GM19455 (cell line): Measurements from ENCODE around the gene MELK.
"Not testable (repeated sequence)": the region's sequence is repeated elsewhere in the genome, so short reads cannot be mapped to it uniquely, and the experiment has no call there.

Experiments used
- ATAC-seq: cut with Tn5 transposase; IDR thresholded peaks from one replicate; pipeline ENCODE4 v1.9.1; 2021; ENCODE audit not compliant: unreplicated experiment

Gene MELK

DNA sequence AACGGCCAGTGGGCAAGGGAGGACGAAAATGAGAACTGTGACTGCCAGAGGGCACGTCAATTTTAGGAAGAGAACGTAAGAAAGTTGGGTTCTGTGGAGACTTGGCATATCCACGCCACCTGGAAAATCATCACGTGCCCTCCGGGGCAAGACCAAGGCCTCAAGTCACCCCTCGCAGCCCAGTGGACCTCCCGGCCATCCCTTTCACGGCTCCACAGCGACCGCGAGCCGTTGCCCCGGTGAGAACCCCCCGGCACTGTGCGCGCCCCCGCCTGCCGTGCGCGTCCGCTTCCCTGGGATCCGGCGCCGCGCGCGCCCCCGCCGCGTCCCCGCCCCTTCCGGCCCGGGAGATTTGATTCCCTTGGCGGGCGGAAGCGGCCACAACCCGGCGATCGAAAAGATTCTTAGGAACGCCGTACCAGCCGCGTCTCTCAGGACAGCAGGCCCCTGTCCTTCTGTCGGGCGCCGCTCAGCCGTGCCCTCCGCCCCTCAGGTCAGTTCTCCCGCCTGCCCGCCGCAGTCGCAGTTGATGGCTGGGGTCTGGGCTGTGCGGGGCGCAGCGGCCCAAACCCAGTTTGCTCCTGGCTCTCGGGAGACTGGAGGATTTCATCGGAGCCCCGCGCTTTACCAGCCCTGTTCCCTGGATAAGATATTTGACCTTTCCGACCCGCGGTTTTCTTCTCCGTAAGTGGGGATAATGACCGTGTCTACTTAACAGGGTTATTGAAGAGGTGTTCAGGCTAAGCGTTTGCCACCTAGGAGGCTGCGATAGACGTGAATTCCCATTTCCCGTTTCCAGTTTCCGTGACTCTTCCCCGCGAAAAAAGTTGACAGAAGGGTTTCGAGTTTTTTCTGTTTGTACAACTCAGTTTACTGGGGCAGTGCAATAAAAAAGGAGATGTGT lies at the start of gene MELK:
Gene MELK (plus strand): TSS at position 381 of the 904 bp plus-strand sequence. CDS start 8,787 bp downstream, outside the sequence.
- ATAC-seq, result peak; percentile 70

DNA sequence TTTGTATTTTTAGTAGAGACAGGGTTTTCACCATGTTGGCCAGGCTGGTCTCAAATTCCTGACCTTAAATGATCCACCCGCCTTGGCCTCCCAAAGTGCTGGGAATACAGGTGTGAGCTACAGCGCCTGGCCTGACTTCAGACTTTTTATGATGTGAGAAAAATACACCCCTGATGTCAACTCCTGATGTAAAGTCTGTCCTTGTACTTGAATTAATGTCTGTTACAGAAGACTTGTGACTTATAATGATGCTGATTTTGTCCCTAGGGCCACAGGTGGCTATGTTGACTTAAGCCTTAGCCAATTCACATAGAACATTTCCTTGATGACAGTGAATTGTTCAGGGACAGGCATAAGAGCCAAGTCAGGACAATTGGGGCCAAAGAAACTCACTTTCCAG lies 42.5 kb upstream of the MELK start:
- ATAC-seq, result no peak

DNA sequence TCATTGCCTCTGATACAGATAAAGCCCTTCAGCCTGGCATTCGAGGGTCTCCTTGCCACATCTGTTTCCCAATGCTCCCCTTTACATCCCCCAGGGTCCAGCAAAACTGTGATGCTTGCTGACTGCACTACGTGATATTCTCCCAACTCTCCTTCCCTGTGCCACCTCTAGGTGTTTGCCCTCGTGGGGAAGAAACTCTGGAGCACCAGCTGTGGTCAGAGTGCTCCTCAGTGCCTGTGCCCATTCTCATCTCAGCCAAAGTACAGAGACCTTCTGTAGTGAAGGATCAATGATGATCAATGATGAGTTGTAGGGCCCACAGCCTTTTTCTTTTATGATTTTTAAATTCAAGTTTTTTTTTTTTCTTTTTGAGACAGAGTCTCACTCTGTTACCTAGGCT lies 40.3 kb upstream of the MELK start:
- ATAC-seq, result no peak

DNA sequence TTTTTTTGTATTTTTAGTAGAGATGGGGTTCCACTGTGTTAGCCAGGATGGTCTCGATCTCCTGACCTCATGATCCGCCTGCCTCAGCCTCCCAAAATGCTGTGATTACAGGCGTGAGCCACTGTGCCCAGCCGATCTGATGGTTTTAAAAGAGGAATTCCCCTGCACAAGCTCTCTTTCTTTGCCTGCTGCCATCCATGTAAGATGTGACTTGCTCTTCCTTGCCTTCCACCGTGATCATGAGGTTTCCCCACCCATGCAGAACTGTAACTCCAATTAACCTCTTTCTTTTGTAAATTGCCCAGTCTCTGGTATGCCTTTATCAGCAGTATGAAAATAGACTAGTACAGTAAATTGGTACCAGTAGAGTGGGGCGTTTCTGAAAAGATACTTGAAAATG lies 39.0 kb upstream of the MELK start:
- ATAC-seq, result not testable (repeated sequence)

DNA sequence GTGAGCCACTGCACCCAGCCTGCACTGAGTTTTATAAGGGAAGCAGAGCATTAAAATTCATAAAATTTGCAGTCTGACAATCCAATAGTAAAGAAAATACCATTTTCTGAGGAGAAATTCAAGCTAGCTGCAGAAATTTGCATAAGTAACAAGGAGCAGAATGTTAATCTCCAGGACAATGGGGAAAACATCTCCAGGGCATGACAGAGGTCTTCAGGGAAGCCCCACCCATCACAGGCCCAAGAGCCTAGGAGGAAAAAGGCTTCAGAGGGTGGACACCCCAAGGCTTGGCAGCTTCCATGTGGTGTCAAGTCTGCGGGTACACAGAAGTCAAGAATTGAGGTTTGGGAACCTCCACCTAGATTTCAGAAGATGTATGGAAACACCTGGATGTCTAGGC lies 37.6 kb upstream of the MELK start:
- ATAC-seq, result no peak

DNA sequence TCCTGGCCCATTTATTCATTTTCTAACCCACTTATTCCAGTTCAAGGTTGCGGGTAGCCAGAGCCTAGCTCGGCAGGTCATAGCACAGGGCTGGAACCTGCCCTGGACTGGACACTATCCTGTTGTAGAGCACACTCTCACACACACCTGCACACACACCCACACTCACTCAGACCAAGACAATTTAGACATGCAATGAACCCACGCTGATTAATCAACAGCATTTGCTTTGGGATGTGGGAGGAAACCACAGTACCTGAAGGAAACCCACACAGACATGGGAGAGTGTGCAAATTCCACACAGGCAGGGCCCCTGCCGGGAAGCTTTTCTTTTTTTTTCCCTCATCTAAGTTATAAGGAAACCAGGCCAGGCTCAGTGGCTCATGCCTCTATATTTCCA lies 34.8 kb upstream of the MELK start:
- no peak for ATAC-seq

DNA sequence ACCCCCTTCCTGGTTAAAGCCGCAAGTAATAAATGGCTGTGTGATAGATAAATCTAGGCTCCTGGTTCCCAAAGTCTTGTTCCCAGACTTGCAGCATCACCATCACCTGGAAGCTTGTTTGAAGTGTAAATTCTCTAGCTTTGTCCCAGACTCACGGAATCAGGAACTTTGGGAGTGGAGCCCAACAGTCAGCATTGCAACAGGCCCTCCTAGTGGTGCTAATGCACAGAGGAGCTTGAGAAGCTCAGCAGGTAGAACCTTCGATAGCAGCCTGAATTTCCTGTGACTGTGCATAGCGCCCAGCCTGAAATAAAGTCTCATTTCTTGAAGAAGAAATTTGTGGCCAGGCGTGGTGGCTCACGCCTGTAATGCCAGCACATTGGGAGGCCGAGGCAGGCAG lies 30.3 kb upstream of the MELK start:
- ATAC-seq, result no peak

DNA sequence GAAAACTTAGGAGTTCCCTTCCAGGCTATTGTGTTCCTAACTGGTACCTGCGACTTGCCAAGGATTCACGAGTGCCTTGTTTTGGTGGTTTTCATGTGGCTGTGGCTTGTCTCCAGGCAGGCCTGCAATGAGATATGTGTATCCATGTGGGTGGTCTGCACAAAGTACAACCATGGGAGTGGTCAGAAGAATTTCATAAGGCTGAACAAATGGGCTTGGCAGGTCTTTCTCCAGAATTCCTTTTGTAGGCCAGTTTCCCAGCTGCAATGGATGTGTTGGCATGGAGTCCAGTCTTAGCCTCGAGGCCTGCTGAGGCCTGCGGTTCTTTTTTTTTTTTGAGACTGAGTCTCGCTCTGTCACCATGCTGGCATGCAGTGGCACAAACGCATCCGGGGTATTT lies 28.8 kb upstream of the MELK start:
- ATAC-seq, result no peak

DNA sequence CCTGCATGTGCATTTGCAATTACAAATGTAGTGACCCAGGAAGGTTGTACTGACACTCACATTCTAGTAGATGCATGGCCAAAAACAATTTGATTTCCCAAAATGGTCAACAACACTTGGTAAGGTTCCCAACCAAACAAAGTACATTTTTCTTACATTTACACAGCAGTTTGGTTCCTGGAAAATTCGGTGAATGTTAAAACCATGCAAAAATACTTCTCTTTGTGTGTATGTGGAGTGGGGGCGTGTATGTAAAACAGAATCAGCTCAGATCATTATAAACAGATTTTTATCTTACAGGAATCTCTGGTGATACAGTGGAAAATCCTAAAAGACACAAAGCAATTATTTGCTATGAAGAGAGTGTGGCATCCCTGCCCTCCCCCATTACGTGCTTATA lies 25.1 kb upstream of the MELK start:
- ATAC-seq, result no peak

DNA sequence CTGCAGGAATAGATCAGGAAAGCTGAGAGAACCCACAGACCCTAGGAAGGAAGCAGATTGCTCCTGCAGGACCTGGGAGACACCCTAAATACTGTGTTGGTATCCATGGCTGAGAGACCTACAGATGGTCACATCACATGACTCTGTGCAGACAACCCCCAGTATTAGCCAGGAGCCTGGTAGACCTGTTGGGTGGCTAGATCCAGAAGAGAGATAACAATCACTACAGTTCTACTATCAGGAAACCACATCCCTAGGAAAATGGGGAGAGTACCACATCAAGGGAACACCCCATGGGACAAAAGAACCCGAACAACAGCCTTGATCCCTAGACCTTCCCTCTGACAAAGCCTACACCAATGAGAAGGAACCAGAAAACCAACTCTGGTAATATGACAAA lies 24.2 kb upstream of the MELK start:
- no peak for ATAC-seq

DNA sequence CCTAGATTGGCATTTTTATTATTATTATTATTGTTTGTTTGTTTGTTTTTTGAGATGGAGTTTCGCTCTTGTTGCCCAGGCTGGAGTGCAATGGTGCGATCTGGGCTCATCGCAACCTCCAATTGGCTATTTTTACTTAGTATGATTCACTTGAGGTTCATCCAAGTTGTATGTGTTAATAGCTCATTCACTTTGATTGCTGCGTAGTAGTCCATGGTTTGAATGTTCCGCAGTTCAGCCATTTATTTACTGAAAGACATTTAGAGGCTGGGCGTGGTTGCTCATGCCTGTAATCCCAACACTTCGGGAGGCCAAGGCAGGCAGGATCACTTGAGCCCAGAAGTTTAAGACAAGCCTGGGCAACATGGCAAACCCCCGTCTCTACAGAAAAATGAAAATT lies 22.6 kb upstream of the MELK start:
- ATAC-seq, result no peak

DNA sequence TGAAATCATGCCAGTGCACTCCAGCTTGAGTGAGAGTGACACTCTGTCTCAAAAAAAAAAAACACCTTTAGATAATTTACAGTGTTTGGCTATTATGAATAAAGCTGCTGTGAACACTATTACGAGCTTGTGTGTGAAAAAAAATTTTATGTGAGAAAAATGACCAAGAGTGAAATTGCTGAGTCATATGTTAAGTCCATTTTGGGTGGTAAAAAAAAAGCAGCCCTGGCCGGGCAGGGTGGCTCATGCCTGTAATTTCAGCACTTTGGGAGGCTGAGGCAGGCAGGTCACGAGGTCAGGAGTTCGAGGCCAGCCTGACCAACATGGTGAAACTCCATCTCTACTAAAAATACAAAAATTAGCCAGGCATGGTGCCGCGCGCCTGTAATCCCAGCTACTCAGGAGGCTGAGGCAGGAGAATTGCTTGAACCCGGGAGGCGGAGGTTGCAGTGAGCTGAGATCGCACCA lies 22.0 kb upstream of the MELK start:
- ATAC-seq, result not testable (repeated sequence)

DNA sequence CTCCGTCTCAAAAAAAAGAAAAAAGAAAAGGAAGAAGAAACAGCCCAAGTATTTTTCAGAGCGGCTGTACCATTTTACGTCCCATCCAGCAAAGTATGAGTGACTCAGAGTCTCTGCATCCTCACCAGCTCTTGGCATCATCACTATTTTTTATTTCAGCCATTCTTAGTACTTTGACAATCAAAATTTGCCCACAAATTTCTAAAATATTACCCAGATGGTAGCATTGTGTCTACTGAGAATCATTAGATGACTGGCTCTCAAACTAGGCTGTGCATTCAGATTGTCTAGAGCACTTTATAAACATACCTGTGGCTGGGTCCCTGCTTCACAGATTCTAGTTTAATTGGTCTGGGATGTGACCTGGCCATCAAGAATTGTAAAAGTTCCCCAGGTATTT lies 21.6 kb upstream of the MELK start:
- ATAC-seq, result no peak

DNA sequence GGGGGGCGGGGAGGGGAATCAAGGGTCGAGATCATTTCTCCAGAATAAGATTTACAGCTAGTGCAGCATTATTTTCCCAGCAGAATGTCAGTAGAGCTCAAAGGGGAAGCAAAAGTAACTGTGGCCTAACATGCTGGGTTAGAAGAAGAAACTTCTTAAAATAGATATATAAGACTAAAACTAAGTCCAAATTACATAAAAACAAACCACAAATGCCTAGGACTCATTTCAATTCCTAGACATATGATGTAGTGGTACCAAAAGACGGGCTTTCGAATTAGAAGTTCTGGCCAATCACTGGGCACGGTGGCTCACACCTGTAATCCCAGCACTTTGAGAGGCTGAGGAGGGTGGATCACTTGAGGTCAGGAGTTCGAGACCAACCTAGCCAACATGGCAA lies 20.8 kb upstream of the MELK start:
- ATAC-seq, result no peak

DNA sequence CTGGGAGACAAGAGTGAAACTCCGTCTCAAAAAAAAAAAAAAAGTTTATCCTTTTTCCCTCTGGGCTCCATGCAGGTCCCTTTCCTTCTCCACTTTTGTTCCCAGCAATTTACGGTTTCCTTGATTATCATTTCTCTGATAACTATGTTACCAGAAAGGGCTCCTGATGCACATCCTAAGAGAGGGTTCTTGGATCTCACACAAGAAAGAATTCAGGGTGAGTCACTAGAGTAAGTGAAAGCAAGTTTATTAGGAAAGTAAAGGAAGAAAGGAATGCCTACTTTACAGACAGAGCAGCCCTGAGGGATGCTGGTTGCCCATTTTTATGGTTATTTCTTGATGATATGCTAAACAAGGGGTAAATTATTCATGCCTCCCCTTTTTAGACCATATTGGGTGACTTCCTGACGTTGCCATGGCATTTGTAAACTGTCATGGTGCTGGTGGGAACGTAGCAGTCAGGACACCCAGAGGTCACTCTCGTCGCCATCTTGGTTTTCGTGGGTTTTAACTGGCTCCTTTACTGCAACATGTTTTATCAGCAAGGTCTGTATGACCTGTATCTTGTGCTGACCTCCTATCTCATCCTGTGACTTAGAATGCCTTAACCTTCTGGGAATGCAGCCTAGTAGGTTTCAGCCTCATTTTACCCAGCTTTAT lies 13.5 kb upstream of the MELK start:
- ATAC-seq, result no peak

DNA sequence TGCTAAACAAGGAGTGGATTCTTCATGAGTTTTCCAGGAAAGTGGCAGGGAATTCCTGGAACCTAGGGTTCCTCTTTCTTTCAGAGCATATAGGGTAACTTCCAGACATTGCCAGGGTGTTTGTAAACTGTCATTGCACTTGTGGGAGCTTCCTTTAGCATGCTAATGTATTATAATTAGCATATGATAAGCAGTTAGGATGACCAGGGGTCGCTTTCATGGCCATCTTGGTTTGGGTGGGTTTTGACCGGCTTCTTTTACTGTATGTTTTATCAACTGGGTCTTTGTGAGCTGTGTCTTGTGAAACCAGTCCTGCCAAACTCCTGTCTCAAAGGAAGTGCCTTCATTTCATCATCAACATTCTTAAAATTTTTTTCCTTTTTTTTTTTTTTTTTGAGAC lies 11.9 kb upstream of the MELK start:
- ATAC-seq, result no peak

DNA sequence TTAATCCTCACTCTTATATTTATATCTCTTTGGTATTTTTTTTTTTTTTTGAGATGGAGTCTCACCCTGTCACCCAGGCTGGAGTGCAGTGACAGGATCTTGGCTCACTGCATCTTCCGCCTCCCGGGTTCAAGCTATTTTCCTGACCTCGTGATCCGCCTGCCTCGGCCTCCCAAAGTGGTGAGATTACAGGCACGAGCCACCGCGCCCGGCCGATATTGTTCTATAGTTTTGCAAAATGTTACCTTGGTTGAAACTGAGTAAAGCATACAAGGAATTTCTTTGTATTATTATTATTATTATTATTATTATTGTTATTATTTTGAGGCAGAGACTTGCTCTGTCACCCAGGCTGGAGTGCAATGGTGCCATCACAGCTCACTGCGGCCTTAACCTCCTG lies 9.9 kb upstream of the MELK start:
- ATAC-seq, result not testable (repeated sequence)

DNA sequence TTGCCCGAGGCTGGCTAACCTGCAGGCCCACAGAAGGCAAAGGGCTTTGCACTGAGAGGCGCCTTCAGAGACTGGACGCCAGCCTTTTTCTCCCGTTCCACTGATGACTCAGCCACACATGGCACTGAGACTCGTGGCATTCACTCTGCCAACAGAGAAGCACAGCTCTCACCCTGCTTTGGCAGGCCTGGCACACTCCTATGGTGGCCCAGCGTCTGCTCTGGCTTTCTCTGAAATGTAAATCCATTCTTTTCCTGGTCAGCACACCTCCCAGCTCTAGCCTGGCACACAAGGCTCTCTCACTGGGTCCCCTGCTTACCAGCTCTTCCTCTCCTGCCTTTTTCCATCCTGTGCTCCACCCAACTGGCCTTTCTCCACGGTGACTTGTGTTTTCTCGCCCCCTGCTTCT lies 5.9 kb upstream of the MELK start:
- ATAC-seq, result no peak

DNA sequence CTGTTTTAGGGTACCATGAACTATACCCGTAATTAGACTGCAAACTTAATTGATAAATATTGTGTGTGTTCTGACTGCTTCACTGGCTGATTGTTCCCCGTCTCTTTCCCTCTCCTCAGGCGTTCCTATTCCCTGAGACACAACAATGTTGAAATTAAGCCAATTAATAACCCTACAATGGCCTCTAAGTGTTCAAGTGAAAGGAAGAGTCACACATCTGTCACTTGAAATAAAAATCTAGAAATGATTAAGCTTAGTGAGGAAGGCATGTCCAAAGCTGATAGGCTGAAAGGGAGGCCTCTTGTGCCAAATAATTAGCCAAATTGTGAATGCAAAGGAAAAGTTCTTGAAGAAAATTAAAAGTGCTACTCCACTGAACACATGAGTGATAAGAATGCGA lies 4.0 kb upstream of the MELK start:
- ATAC-seq, result not testable (repeated sequence)

DNA sequence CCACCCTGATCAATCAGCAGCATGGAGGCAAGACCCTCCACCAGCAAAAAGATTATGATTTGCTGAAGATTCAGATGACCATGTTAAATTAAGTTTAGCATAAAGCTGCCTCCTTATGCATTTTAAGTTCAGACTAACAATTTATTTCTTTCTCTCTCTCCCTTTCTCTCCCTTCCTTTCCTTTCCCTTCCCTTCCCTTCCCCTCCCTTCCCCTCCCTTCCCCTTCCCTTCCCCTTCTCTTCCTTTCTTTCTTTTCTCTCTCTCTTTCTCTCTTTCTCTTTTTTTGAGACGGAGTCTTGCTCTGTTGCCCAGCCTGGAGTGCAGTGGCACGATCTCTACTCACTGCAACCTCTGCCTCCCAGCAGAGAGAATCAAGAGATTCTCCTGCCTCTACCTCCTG lies 1.4 kb upstream of the MELK start:
- ATAC-seq, result no peak

DNA sequence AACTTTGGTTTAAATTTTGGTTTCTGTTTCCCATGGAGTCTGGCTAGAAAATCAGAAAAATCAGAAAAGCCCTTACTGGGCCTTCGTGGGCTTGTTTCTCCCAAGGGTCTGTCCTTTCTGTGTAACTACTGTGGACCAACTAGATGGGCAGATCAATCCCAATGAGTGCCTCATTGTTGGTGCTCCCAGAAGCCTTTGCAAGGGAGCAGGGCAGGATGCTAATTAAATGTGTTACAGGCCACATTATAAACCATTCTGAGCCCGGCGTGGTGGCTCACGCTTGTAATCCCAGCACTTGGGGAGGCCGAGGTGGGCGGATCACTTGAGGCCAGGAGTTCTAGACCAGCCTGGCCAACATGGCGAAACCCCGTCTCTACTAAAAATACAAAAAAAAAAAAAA lies 1.4 kb downstream of the MELK start:
- ATAC-seq, result not testable (repeated sequence)

DNA sequence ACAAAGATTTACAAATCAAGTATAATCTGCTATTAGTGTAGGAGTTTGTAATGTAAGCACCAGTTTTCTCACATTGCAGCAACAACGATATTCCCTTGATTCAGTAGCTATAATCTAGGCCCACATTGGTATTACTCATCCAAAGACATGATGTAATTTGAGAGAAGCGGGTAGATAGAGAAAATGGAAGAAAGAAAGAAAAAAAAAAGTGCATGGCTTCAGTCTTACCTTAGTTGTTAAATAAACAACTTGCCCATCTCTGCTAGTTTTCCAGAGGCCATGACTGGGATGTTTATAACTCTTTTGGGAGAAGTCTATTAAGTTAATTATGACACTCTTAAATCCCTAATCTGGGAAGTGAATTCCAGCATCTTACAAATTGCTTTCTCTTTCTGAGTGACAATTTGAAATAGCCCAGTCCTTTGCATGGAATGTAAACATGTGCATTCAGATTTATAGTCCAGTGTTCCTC lies 2.8 kb downstream of the MELK start:
- ATAC-seq, result no peak
